ENCODE data around the gene ARHGAP9.
"Not testable (repeated sequence)": the region's sequence is repeated elsewhere in the genome, so short reads cannot be mapped to it uniquely, and the experiment has no call there.

DNA sequence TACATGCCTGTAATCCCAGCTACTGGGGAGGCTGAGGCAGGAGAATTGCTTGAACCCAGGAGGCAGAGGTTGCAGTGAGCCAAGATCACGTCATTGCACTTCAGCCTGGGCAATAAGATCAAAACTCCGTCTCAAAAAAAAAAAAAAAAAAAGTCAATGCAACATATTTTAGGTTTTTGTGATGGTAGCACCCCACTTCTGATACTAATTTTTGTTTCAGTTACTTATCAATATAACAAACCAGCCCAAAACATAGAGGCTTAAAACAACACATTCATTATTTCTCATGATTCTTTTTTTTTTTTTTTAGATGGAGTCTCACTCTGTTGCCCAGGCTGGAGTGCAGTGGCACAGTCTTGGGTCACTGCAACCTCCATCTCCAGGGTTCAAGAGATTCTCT lies 38.3 kb downstream of the ARHGAP9 start:
- TF ChIP-seq, protein P1, sequence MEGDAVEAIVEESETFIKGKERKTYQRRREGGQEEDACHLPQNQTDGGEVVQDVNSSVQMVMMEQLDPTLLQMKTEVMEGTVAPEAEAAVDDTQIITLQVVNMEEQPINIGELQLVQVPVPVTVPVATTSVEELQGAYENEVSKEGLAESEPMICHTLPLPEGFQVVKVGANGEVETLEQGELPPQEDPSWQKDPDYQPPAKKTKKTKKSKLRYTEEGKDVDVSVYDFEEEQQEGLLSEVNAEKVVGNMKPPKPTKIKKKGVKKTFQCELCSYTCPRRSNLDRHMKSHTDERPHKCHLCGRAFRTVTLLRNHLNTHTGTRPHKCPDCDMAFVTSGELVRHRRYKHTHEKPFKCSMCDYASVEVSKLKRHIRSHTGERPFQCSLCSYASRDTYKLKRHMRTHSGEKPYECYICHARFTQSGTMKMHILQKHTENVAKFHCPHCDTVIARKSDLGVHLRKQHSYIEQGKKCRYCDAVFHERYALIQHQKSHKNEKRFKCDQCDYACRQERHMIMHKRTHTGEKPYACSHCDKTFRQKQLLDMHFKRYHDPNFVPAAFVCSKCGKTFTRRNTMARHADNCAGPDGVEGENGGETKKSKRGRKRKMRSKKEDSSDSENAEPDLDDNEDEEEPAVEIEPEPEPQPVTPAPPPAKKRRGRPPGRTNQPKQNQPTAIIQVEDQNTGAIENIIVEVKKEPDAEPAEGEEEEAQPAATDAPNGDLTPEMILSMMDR (conservative IDR thresholded peaks at IDR 0.05 in 1 of 2, IDR thresholded peaks at IDR 0.05 in 1 of 2; ENCODE audit: low read depth in 1 of 2, low read length in 2 of 2): not testable (repeated sequence)
- not testable (repeated sequence) for TF ChIP-seq EZH2 (IDR thresholded peaks at IDR 0.05; ENCODE audit: low read length, missing control alignments)
